ENCODE results near the gene SLCO4A1.

Gene SLCO4A1

DNA sequence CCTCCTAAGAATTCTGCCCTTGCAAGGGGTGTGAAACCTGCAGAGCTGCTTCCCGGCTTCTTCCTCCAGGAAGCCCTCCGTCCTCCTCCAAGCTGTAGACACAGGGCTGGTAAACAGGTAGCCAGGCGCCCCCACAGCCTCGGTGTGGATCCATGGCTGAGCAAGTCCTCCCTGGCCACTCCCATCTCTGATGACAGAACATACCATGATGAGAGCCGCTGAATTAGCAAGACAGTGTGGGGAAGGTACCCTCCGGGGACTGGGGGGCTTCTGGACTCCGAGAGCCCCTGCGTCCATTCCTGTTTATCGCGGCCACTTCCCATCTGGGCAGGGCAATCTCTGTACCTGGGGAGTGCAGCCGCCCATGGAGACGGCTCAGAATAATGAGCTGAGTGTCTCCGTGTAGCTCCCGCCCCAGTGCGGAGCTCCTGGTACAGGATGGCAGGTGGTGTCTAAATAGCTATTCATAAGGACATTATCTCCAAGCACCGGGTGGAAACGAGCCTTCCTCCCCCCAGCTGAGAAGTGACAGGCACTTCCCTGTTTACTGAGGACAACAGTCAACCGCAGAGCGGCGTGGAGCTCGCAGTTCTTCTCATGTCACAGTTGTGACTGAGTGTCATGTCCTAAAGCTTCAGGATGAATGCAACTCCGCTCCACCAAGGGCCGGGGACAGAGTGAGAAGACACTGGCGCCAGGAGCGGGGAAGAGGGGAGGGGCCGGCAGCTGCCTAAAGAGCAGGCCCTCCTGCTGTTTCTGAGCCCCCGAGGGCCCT, 43.7 kb downstream of the SLCO4A1 start:
- no peak for DNase-seq (ENCODE audit: low read depth)

DNA sequence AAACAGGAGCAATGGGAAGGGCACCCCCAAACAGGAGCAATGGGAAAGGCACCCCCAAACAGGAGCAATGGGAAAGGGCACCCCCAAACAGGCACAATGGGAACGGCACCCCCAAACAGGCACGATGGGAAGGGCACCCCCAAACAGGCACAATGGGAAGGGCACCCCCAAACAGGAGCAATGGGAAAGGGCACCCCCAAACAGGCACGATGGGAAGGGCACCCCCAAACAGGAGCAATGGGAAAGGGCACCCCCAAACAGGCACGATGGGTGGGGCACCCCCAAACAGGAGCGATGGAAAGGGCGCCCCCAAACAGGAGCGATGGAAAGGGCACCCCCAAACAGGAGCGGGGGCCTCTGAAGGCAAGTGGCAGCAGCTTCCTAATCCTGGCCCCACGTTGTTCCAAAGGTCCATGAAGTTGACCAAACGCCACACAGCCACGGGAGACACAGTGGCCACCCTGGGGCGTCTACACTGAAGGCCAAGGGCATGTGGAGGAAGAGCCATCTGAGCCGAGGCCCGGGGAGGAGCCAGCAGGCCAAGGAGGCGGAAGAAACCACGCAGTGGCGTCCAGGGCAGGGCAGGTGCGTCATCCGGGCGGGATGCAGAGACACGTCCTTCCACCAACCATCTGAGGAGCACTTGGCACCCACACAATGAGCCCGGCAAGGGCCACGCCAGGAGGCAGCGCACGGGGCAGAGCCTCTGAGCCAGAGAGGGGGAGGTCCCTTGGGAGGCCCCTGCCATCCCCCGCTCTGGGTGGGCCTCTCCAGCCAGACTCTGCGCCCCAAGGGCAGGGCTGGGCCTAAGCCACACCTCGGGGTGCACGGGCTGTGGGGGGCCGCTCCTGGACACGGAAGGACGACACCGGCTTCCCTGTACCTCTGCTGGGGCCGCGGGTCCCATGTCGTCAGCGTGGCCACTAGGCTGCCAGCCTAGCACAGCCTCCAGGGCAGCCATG, 44.8 kb downstream of the SLCO4A1 start:
- DNase-seq (ENCODE audit: low read depth): no peak

DNA sequence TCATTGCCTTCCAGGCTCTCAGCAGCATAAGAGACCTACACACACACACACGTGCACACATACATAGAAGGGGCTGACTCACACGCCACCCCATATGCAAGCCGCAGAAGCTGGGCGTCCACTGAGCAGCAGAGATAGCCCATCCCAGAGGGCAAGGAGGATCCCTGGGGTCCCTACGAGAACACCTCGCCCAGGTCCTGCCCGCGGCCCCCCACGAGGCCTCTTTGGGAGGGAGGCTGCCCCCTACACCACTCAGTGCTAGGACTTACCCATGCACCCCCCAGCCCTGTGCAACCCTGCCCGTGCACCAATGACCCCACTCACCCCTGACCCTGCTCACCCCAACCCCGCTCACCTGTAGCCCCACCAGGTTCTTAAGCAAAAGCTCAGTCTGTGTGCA, 45.8 kb downstream of the SLCO4A1 start:
- DNase-seq (ENCODE audit: low read depth): no peak

DNA sequence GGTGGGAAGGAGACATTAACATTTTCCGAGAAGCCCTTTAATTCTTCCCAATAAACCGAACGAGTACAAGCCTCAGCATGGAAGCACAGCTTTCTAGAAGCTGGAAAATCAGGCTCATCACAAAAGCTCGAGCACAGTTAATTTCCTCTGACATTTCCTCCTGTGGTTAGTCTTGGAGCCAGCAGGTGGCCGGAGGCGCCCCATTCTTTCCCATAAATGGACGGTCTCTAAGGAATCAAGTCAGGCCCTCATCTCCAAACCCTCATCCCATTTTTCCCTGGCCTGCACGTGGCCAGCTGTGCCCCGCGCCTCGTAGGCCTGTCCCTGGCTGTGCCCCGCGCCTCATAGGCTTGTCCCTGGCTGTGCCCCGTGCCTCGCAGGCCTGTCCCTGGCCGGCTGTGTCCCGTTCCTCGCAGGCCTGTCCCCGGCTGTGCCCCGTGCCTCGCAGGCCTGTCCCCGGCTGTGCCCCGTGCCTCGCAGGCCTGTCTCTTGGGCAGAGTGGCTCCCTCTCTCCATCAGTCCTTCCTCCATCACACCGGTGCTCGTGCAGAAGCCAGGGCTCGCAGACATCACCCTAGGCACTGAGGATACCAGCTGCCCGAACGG, 46.7 kb downstream of the SLCO4A1 start:
- DNase-seq (ENCODE audit: low read depth): no peak

- DNase-seq (ENCODE audit: low read depth): no peak
These were observed 47.6 kb downstream of the SLCO4A1 start for GRCh38 chr20:62689861-62690260.

DNA sequence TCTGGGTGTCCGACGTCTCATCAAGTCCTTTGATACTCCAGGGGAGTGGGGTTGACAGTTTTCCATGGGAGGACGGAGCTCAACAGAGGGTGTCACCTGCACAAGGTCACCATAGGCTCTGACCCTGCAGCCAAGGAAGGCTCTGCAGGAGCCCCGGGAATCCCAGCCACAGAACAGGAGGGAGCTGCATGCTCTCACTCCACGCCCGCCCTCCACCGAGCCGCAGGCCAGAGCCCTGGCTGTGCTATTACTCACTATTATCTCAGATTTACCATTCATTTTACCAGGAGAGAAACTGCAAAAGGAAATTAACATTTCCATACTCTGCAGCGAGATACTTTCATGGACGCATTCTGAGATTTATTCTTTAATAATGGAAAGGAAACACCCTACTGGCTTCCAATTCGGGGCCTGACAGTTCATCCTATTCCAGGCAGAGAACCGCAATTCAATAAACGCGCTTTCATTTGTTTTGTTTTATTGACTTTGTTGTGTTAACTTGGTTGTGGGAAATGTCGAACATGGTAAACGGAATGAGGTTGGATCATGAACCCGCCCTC, 48.0 kb downstream of the SLCO4A1 start:
- no peak for DNase-seq (ENCODE audit: low read depth)

- no peak for DNase-seq (ENCODE audit: low read depth)
These were observed 49.2 kb downstream of the SLCO4A1 start for GRCh38 chr20:62691487-62691886.

- DNase-seq (ENCODE audit: low read depth): no peak
These were observed 49.9 kb downstream of the SLCO4A1 start for GRCh38 chr20:62692176-62692575.

DNA sequence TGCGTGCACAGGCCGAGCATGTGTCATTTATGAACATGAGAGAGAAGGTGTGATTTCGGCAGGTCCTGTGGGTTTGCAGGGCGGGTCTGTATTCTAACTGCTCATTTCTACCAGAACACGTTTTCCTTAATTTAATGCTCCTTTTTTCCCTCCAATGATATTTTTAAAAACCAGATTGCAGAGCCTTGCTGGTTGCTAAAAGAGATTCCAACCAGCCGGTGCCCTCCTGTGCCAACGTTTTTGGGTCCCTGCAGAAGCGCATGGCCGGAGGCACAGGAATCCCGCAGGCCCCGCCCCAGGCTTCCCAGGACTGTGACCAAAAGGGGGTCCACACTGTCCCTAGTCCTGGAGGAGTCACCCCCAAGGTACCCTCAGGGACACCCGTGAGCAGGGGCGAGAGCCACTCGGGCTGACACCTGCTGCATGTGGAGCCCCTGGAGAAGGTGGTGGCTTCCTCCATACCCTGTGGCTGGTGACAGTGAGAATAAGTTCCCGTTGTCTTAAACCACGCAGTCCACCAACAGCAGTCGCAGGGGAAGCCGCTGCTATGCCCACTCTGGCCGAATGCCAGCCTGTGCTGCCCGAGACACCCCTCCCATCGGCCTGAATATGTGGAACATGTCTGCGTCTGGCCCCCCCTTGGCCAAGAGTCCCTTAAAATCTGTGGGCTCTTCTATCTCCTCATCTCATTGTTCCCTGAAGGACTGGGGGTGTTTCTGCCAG, 50.7 kb downstream of the SLCO4A1 start:
- no peak for DNase-seq (ENCODE audit: low read depth)

DNA sequence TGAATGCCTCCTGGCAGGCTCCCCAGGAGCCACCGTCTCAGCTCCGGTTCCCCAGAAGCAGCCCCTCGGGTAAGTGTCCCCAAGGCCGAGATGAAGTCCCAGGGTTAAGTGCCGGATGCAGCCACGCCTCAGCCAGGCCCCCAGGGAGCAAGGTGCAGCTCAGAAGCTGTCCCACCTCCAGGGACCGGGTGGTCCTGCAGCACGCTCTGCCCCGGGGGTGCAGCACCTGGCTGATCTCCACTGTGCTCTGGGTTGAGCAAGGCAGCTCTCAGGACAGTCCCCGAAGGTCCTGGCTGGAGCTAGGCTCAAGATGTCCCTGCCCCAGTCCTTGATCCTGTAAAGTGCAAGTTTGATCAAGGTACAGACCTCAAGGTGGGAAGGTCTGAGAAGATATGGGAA, 51.2 kb downstream of the SLCO4A1 start:
- no peak for DNase-seq (ENCODE audit: low read depth)

DNA sequence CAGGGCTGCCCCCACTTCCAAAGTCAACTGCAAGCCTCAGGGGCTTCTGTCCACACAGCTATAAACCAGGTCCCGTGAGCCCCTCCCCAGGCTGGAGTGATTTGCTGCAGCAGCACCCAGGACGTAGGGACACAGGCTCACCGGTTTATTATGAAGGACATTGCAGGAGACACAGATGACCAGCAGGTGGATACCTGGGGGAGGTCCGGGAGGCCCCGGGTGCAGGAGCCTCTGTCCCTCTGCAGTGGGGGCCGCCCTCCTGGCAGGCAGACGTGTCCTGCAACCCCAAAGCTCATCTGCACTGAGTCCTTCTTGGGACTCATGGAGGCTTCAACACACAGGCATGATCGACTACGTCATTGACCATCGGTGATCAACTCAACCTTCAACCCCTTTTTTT, 51.8 kb downstream of the SLCO4A1 start:
- no peak for DNase-seq (ENCODE audit: low read depth)

GRCh38 chr20:62694868-62695267, 52.6 kb downstream of the SLCO4A1 start:
- no peak for DNase-seq (ENCODE audit: low read depth)

DNA sequence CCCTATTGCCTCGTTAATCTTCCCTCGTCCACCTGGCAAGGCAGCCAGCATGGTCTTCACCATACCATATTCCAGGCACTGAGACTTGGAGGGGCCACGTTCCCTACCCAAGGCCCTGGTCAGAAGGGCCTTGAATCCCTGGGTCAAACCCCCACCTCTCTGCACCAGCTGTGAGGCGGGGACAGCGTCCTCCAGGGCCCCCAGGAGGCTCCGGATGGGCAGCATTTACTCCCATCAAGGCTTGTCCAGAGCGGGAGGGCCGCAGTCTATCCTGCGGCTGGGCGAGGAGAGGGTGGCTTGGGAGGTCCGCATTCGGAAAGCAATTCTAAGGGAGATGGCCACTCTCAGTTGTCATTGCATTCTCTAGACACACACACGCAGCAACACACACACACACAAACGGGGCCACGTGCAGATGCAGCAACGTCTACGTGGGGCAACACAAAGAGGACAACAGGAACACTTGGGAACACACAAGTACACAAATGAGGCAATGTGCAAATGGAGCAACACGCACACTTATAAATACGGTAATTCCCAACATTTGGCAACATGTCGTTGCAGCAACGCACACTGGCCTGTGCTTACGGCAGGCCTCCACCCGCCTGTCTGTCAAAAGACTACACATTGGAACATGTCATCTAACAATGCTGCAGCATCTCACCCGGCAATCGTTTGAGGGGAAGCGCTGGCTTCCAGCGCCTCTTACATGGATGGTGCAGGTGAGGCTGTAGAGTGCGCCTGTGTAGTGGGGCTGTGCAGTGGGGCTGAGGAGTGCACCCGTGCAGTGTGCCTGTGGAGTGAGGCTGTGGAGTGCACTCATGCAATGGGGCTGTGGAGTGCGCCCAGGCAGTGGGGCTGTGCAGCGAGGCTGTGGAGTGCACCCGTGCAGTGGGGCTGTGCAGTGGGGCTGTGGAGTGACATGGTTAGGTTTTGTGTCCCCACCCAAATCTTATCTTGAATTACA, 53.4 kb downstream of the SLCO4A1 start:
- no peak for DNase-seq (ENCODE audit: low read depth)

- no peak for DNase-seq (ENCODE audit: low read depth)
These were observed 54.2 kb downstream of the SLCO4A1 start for GRCh38 chr20:62696434-62696957.

DNA sequence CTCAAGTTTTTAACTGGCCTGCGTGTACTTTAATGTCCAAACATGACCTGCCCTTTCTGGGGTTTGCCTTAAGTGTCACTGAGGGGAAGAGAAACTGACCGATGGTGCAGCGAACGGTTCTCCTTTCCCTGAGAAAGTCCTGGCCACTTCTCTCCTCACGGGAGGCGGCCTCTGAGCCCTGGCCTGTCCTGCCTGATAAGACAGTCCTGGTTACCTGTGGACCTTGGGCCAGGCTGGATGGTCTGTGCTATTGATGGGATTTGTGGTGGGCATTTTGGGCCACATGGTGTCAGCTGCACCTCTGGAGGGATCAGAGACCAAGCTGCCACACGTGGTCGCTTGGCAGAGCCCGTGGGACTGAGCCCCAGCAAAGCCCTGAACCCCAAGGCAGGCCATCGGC, 54.7 kb downstream of the SLCO4A1 start:
- no peak for DNase-seq (ENCODE audit: low read depth)

- no peak for DNase-seq (ENCODE audit: low read depth)
These were observed 55.2 kb downstream of the SLCO4A1 start for GRCh38 chr20:62697468-62697912.

DNA sequence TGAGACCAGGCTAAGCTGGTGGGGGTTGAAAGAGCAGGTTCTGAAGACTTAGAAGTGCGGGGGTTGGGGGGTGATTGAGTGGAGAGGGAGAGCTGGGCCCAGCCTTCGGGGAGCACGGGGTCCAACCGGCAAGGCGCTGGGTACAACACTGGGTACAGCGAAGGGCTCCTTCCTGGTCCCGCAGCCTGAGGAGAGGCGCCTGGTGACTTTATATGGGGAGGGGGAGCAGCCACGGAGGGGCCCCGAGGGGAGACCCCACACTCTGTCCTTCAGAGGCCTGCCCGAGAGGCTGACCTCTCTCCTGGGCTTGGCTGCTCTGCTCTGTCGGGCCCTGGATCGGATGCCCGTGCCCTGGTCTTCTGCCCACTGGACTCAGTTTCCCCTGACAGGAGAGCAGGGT, 55.9 kb downstream of the SLCO4A1 start:
- DNase-seq (ENCODE audit: low read depth): no peak

- no peak for DNase-seq (ENCODE audit: low read depth)
These were observed 57.0 kb downstream of the SLCO4A1 start for GRCh38 chr20:62699296-62699695.

- DNase-seq (ENCODE audit: low read depth): no peak
These were observed 57.4 kb downstream of the SLCO4A1 start for GRCh38 chr20:62699741-62700140.

GRCh38 chr20:62700261-62700930, 58.1 kb downstream of the SLCO4A1 start:
- no peak for DNase-seq (ENCODE audit: low read depth)
